Measurements from ENCODE around the gene F2RL2. TPM values are rescaled to one million over a fixed set of nuclear protein-coding genes. Genes with fewer than 3 reads are reported as not detected.

Gene F2RL2
- total RNA-seq, 6 experiments from 2014 or later: 0.09 to 2.1 (median 1.6) TPM; not detected in 1

DNA sequence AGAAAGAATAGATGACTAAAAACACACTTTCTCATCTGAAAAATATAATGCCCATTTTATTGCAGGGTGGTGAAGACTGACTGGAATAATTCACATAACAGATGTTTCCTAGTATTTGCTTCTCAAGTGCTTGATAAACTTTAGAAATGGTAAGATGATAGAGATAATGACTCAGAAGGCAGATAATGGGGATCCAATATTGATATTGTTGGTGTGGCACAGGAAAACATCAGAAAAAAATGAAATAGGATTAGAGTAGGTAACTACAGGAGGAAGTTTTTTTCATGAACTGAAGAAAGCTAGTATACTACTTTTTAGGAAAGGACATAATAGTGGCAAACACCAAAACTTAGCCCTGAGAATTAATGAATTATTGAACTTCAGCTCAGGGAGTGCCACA is 20.2 kb upstream of the F2RL2 start:
- intact Hi-C loops (cut with DNase I): loop anchor here in 1 of 2 donors (5.0 kb wide), 1 partner anchor 306 kb away; no protein-coding TSS in a partner anchor
- Histone ChIP-seq H3K36me3 (peaks cover 0 to 32% (median 17%) of the 10 kb centered on the region in 4 donors), H3K4me3 (no peak overlapping the region), H3K27ac (no peak overlapping the region), H3K4me1 (peaks cover 0 to 4% (median 2%) of the 10 kb centered on the region in 4 donors), H3K27me3 (no peaks in the 10 kb centered on the region), H3K9me3 (no peaks in the 10 kb centered on the region)
- DNase-seq (no peak), ATAC-seq (no peak)
- no peak for TF ChIP-seq CTCF (IDR thresholded peaks at IDR 0.05)
- TF ChIP-seq POLR2A (IDR thresholded peaks at IDR 0.05): no peak

GRCh38 chr5:76642390-76643040 is 19.3 kb upstream of the F2RL2 start:
- 87% methylated on average over 6 of the region's 6 CpGs for WGBS (ENCODE audit: insufficient coverage, low coverage, low lambda C conversion rate, missing lambda C conversion rate)
- intact Hi-C loops (cut with DNase I): loop anchor here in 1 of 2 donors (5.0 kb wide), 1 partner anchor 305 kb away; no protein-coding TSS in a partner anchor
- no peak for DNase-seq
- no peak for TF ChIP-seq CTCF (IDR thresholded peaks at IDR 0.05)
- no peak for TF ChIP-seq POLR2A (IDR thresholded peaks at IDR 0.05)
- Histone ChIP-seq H3K9me3 (no peaks in the 10 kb centered on the region), H3K36me3 (peaks cover 0 to 29% (median 14%) of the 10 kb centered on the region in 4 donors), H3K4me3 (no peak overlapping the region), H3K27me3 (no peaks in the 10 kb centered on the region), H3K27ac (no peak overlapping the region), H3K4me1 (peaks cover 0 to 11% (median 6%) of the 10 kb centered on the region in 4 donors)
- ATAC-seq: no peak

DNA sequence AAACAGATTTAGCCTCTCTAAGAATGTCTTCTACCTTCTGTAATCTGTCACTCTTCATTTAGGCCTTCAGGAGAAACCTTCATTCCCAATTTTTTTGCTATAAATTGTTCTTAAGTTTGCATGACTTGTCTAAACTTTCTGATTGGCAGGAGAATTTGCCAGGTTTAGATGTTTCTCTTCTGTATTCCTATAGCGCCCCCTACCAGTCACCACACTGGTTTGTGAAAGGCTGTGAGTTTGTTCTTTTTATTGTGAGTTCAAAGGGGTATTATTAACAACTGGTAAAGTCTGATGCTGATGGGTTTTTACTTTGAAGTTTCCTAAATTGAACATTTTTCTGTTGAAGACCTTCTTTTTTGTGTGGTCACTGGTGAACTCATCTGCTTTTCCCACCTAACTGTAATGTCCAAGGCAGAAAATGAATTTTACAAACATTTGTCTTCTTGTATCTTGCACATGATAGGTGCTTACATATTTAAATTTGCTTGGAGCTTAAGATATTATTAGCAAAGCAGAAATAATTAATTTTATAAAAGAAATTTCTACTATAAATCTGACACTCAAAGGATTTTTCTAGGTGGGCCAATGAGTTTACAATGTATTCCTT is 18.4 kb upstream of the F2RL2 start:
- intact Hi-C loops (cut with DNase I): loop anchor here in 1 of 2 donors (5.0 kb wide), 1 partner anchor 304 kb away; no protein-coding TSS in a partner anchor
- TF ChIP-seq CTCF (IDR thresholded peaks at IDR 0.05): peak; percentile 66 to 82 (median 76)
- TF ChIP-seq POLR2A (IDR thresholded peaks at IDR 0.05): no peak
- ATAC-seq: peak; percentile 66 to 74 (median 69)

DNA sequence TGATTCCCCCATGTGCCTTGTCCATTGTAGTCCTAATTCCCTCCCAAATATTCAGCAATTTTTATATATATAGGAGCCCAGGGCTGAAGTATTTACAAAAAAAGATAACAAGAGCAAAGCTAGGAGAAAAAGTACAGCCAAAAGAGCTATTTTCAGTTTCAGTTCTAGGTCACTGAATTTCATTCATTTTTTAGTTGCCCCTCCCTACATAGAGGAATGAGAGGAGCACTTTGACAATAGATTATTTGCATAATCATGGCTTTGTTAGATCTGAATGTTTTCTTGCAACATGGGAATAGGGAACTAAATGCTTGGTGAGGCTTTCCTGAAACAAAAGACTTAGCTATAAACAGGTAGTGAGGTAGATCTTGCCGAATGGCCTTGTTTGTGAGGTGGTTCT is 15.3 kb upstream of the F2RL2 start:
- Histone ChIP-seq H3K36me3 (peaks cover 2 to 21% (median 9%) of the 10 kb centered on the region in 4 donors), H3K27me3 (no peaks in the 10 kb centered on the region), H3K4me1 (peaks cover 0 to 18% (median 6%) of the 10 kb centered on the region in 4 donors), H3K27ac (no peak overlapping the region), H3K4me3 (no peak overlapping the region), H3K9me3 (no peaks in the 10 kb centered on the region)
- TF ChIP-seq CTCF (IDR thresholded peaks at IDR 0.05) (no peak), POLR2A (IDR thresholded peaks at IDR 0.05) (no peak)
- intact Hi-C loops (cut with DNase I): no loop called here
- ATAC-seq: peak in 2 of 4 donors; percentile 33 to 45
- 63% methylated on average over 1 of the region's 1 CpG for WGBS (ENCODE audit: insufficient coverage, low coverage, low lambda C conversion rate, missing lambda C conversion rate)
- DNase-seq: no peak

More for the DNA sequence above, 18.4 kb upstream of the F2RL2 start:
- H3K4me1 ChIP-seq: peaks cover 0 to 18% (median 6%) of the 10 kb centered on the region in 4 donors
- no peak overlapping the region for H3K27ac ChIP-seq
- no peaks in the 10 kb centered on the region for H3K9me3 ChIP-seq
- peaks cover 2 to 25% (median 14%) of the 10 kb centered on the region in 4 donors for H3K36me3 ChIP-seq
- H3K27me3 ChIP-seq: no peaks in the 10 kb centered on the region
- peak in 1 of 3 donors; percentile 62 for DNase-seq
- 18% methylated on average over 1 of the region's 1 CpG for WGBS (ENCODE audit: insufficient coverage, low coverage, low lambda C conversion rate, missing lambda C conversion rate)
- H3K4me3 ChIP-seq: no peak overlapping the region
